Thyroid gland (tissue), 4 donors: ENCODE data around the gene LAMC1. TPM values are rescaled to one million over a fixed set of nuclear protein-coding genes. Genes with fewer than 3 reads are reported as not detected.

Source experiments
- DNase-seq, 2 donors: peaks; one replicate each; pipeline ENCODE4 v3.0.0-alpha.2; 2019
- H3K27ac ChIP-seq, 3 donors: fragments of 200-600 bp; sonication (generic); 1 replicate in 2 of 3; 2 replicates in 1 of 3; pipeline ENCODE4 v1.5.1; 2016 to 2019; ENCODE audit warnings: mild to moderate bottlenecking in 1 of 3, moderate library complexity in 1 of 3
- H3K27me3 ChIP-seq: fragments of 200-600 bp; sonication (generic); one replicate; pipeline ENCODE4 v1.5.1; 2019
- H3K36me3 ChIP-seq, 2 donors: fragments of 200-600 bp; sonication (generic); one replicate each; pipeline ENCODE4 v1.5.1; 2016 to 2019
- H3K4me1 ChIP-seq, 2 donors: fragments of 200-600 bp; sonication (generic); one replicate each; pipeline ENCODE4 v1.5.1; 2017 to 2019
- H3K4me3 ChIP-seq, 3 donors: fragments of 200-600 bp; sonication (generic); replicated peaks in 1 of 3; 1 replicate in 2 of 3; 2 replicates in 1 of 3; pipeline ENCODE4 v1.5.1; 2016; ENCODE audit warnings: mild to moderate bottlenecking in 1 of 3
- H3K9me3 ChIP-seq: fragments of 200-600 bp; sonication (generic); one replicate; pipeline ENCODE4 v1.5.1; 2017
- POLR2A ChIP-seq, 2 donors: fragments of 450-650 bp; IDR thresholded peaks; one replicate each; pipeline ENCODE4 v1.6.1; 2017; ENCODE audit warnings: antibody characterized with exemption in 2 of 2, mild to moderate bottlenecking in 2 of 2, moderate library complexity in 1 of 2
- WGBS, 2 donors: methylation state at CpG; one replicate each; pipeline ENCODE4 v1.1.5; 2017; 5-methylcytosine and 5-hydroxymethylcytosine counted together
- intact Hi-C: fragments of 100-400 bp; cut with DNase I; formaldehyde crosslinking; loops from one replicate; pipeline ENCODE4 v1.15.1; 2023
- total RNA-seq, 4 donors: library from RNA; depleted of rRNA; stranded (reverse); fragments of >200 nt; gene quantifications; one replicate each; pipeline ENCODE4 v1.2.3, GENCODE V29; 2016
- TF ChIP-seq, protein P1 (sequence below), 6 experiments: fragments of 200-600 bp in 3 of 6; fragments of 450-650 bp in 3 of 6; sonication (generic) in 3 of 6; IDR thresholded peaks; one replicate each; pipeline ENCODE4 v1.5.1; 2016 to 2019; ENCODE audit warnings: antibody characterized with exemption in 6 of 6, mild to moderate bottlenecking in 2 of 6, inconsistent platforms in 1 of 6, moderate library complexity in 1 of 6

Gene LAMC1
- total RNA-seq, 4 donors from 2014 or later = 150 to 213 (median 174) TPM

DNA sequence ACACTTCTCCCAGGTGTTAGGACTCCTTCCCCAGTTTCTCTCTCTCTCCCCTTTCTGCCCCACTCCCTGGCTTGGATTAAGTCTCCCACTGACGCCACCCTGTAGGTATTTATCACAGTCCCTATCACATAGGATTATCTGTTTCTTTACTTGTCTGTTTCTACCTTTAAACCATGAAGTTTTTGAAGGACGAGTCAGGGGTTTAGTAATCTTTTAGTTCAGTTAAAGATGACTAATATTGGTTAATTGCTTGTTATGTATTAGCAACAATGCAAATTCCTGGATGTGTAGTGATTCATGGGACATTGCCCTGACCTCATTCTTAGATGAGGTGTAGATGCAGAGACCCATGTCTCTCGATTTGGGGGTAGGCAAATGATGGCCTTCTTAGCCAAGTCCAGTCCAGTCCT, 6.4 kb downstream of the LAMC1 start:
- no peak overlapping the region for H3K4me3 ChIP-seq
- WGBS, 2 donors = 83 to 92% methylated on average over 3 of the region's 3 CpGs
- H3K36me3 ChIP-seq = no peaks in the 10 kb centered on the region
- no peaks in the 10 kb centered on the region for H3K27me3 ChIP-seq
- no peak for DNase-seq
- TF ChIP-seq, protein P1, sequence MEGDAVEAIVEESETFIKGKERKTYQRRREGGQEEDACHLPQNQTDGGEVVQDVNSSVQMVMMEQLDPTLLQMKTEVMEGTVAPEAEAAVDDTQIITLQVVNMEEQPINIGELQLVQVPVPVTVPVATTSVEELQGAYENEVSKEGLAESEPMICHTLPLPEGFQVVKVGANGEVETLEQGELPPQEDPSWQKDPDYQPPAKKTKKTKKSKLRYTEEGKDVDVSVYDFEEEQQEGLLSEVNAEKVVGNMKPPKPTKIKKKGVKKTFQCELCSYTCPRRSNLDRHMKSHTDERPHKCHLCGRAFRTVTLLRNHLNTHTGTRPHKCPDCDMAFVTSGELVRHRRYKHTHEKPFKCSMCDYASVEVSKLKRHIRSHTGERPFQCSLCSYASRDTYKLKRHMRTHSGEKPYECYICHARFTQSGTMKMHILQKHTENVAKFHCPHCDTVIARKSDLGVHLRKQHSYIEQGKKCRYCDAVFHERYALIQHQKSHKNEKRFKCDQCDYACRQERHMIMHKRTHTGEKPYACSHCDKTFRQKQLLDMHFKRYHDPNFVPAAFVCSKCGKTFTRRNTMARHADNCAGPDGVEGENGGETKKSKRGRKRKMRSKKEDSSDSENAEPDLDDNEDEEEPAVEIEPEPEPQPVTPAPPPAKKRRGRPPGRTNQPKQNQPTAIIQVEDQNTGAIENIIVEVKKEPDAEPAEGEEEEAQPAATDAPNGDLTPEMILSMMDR (IDR thresholded peaks at IDR 0.05) = no peak
- TF ChIP-seq POLR2A (IDR thresholded peaks at IDR 0.05) = no peak
- H3K9me3 ChIP-seq = no peaks in the 10 kb centered on the region
- H3K27ac ChIP-seq = peak overlapping the region in 2 of 3 donors; percentile 12 to 21
- peaks cover 45 to 52% of the 10 kb centered on the region in 2 donors for H3K4me1 ChIP-seq
- intact Hi-C loops = no loop called here

DNA sequence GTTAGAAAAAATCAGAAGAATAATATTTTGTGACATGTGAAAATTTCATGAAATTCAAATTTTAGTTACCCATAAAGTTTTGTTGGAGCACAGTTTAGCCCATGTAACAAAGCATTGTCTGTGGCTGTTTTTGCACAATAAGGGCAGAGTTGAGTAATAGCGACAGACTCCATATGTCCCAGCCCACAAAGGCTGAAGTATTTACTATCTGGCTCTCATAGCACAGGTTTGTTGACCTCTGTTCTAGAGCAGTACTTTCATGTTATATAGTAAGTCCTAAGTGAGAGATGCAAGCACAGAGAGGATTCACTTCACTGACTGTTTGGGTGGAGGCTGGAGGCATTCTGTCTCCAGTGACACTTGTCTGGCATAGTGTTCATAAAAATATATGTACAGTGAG, 6.8 kb downstream of the LAMC1 start:
- Histone ChIP-seq H3K4me3 (no peak overlapping the region), H3K4me1 (peaks cover 45 to 52% of the 10 kb centered on the region in 2 donors), H3K9me3 (no peaks in the 10 kb centered on the region), H3K27me3 (no peaks in the 10 kb centered on the region), H3K27ac (peak overlapping the region in 1 of 3 donors; percentile 12), H3K36me3 (no peaks in the 10 kb centered on the region)
- intact Hi-C loops = no loop called here
- TF ChIP-seq POLR2A (IDR thresholded peaks at IDR 0.05) = no peak
- TF ChIP-seq, protein P1 (IDR thresholded peaks at IDR 0.05) = no peak
- DNase-seq = no peak
- 61 to 78% methylated on average over 1 of the region's 1 CpG for WGBS, 2 donors

DNA sequence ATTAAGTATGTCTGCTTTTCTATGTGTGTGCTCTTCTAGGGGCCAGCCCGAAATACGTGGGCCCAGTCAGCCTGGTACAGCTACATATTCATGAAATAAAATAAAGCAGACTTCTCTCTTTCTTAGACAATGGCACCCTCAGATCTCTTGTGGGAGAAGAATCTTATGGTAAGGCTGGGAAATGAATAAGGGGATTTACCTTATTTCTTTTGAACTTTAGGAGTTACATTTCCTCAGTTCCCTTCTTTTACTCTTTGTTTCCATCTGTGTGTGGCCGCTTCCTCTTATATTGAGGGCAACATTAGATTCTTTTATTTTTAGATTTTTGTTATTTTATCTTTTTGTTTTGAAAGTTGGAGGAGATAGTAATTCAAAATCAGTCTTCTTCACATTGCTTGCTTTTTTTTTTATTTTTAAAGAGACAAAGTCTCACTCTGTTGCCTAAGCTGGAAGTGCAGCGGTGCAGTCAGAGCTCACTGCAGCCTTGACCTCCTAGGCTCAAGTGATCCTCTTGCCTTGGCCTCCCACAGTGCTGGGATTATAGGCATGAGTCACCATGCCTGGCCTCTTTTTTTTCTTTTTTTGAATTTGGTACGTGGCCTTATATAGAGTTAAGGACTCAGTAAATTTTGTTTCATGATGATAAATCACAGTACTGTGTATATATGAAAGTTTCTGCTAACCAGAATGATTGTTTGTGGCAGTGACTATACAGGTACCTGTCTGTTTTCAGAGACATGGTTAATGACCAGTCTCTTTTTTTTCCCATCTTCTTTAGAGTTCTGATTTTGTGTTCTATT, 9.1 kb downstream of the LAMC1 start:
- Histone ChIP-seq H3K27ac (no peak overlapping the region), H3K27me3 (no peaks in the 10 kb centered on the region), H3K9me3 (no peaks in the 10 kb centered on the region), H3K36me3 (no peaks in the 10 kb centered on the region), H3K4me3 (no peak overlapping the region), H3K4me1 (peaks cover 24 to 44% of the 10 kb centered on the region in 2 donors)
- no peak for TF ChIP-seq POLR2A (IDR thresholded peaks at IDR 0.05)
- TF ChIP-seq, protein P1 (IDR thresholded peaks at IDR 0.05) = no peak
- intact Hi-C loops = no loop called here
- WGBS, 2 donors = 79 to 85% methylated on average over 5 of the region's 5 CpGs
- DNase-seq = peak; percentile 26 to 32

DNA sequence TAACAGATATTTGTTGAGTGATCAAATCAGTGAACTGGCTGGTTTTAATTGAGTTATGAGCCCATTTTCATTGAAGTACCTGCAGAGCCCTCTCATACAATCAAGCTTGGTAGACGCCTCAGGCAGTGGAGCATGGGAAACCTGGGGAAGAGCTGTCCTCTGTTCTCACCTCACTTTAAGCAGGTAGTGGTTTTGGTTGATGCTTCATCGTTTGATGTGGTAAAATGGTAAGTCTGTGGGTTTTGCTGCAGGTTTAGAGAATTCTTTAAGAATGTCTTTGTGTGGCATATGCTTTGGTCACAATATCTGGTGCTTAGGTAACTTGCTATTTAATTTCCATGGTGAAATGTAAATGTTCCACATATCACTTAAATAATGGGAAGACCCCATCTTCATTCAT, 10.0 kb downstream of the LAMC1 start:
- 87 to 93% methylated on average over 2 of the region's 2 CpGs for WGBS, 2 donors
- no peak for TF ChIP-seq POLR2A (IDR thresholded peaks at IDR 0.05)
- TF ChIP-seq, protein P1 (IDR thresholded peaks at IDR 0.05) = no peak
- Histone ChIP-seq H3K4me1 (peaks cover 15 to 35% of the 10 kb centered on the region in 2 donors), H3K9me3 (no peaks in the 10 kb centered on the region), H3K27me3 (no peaks in the 10 kb centered on the region), H3K27ac (no peak overlapping the region), H3K36me3 (no peaks in the 10 kb centered on the region), H3K4me3 (no peak overlapping the region)
- intact Hi-C loops = no loop called here
- no peak for DNase-seq

DNA sequence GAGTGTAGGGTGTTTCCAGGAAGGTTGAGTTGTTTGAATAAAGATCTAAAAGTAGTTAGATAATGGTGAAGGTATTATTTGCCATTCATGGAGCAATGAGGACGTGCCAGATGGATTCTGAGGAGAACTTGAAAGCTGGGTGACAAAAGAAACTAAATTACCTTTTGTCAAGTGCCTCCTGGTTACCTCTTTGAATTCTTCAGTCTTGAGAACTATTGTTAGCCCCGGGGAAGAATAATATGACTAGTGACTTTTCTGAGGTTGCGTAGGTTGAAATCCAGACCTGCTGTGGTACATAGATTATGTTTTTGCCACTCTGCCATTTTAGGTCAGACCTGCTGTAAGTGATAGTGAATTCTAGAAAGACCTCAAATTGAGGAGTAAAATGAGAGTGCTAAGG, 11.5 kb downstream of the LAMC1 start:
- H3K4me1 ChIP-seq = peaks cover 7 to 29% of the 10 kb centered on the region in 2 donors
- intact Hi-C loops = no loop called here

More for the DNA sequence above, 11.5 kb downstream of the LAMC1 start:
- Histone ChIP-seq H3K4me3 (no peak overlapping the region), H3K27me3 (no peaks in the 10 kb centered on the region), H3K9me3 (no peaks in the 10 kb centered on the region), H3K36me3 (no peaks in the 10 kb centered on the region), H3K27ac (no peak overlapping the region)
- TF ChIP-seq, protein P1 (IDR thresholded peaks at IDR 0.05) = no peak
- no peak for TF ChIP-seq POLR2A (IDR thresholded peaks at IDR 0.05)
- DNase-seq = no peak
- WGBS, 2 donors = 66 to 73% methylated on average over 3 of the region's 3 CpGs
